Activated CD8-positive, alpha-beta T cell treated with anti-CD3 and anti-CD28 coated beads, Interleukin-2, amount 10 ng/mL, durations not matched to agents 7 days and 5 days (primary cell): ENCODE data around the gene IFIT5. TPM values are rescaled to one million over a fixed set of nuclear protein-coding genes. Genes with fewer than 3 reads are reported as not detected.
"Not testable (repeated sequence)": the region's sequence is repeated elsewhere in the genome, so short reads cannot be mapped to it uniquely, and the experiment has no call there.

ENCODE experiments used
- ATAC-seq: fragments of 150-1000 bp; cut with Tn5 transposase; one replicate; pipeline ENCODE4 v1.10.0; 2021; ENCODE audit warnings: moderate library complexity
- CTCF ChIA-PET: fragments of 350-600 bp; sonication (Branson Sonifier 250); formaldehyde crosslinking; loops from one replicate; lab custom pipeline; 2021; ENCODE audit warnings: antibody characterized with exemption; lab: Charles Lee
- POLR2A ChIA-PET: fragments of 350-600 bp; sonication (Branson Sonifier 250); formaldehyde crosslinking; loops from one replicate; lab custom pipeline; 2021; ENCODE audit warnings: antibody characterized with exemption; lab: Charles Lee
- DNase-seq: peaks from one replicate; pipeline ENCODE4 v3.0.0-alpha.2; 2020
- H3K27ac Mint-ChIP-seq: one replicate; pipeline ENCODE4 v1.8.0; 2021; ENCODE audit warnings: mild to moderate bottlenecking, mixed read lengths
- H3K27me3 Mint-ChIP-seq: one replicate; pipeline ENCODE4 v1.8.0; 2021; ENCODE audit warnings: low read depth, mixed read lengths
- H3K36me3 Mint-ChIP-seq: one replicate; pipeline ENCODE4 v1.8.0; 2021; ENCODE audit warnings: low read depth, mixed read lengths
- H3K4me1 Mint-ChIP-seq: one replicate; pipeline ENCODE4 v1.8.0; 2021; ENCODE audit warnings: low read depth, mixed read lengths
- H3K4me3 Mint-ChIP-seq: one replicate; pipeline ENCODE4 v1.8.0; 2021; ENCODE audit warnings: mild to moderate bottlenecking, mixed read lengths
- H3K9me3 Mint-ChIP-seq: one replicate; pipeline ENCODE4 v1.8.0; 2022; ENCODE audit warnings: mixed read lengths; ENCODE audit not compliant: insufficient read depth
- total RNA-seq, 2 experiments: library from RNA; stranded (reverse); gene quantifications; one replicate each; pipeline ENCODE4 v1.2.3, GENCODE V29; 2021

The IFIT5 gene
- total RNA-seq, 2 experiments from 2014 or later, result 22.5 to 22.7 TPM

- H3K4me3 Mint-ChIP-seq, result no peak overlapping the region
- H3K4me1 Mint-ChIP-seq, result no peaks in the 10 kb centered on the region
- no peak for DNase-seq
- ATAC-seq, result no peak
- no peak overlapping the region for H3K27ac Mint-ChIP-seq
- H3K9me3 Mint-ChIP-seq, result no peaks in the 10 kb centered on the region
- ChIA-PET CTCF (interaction anchor here (0.7 to 1.3 kb wide), 3 partner anchors 10 to 13 kb away, joined by 3 to 11 read pairs (median 4); partner anchors contain the start of gene IFIT1), POLR2A (no interaction called here)
- H3K36me3 Mint-ChIP-seq, result no peaks in the 10 kb centered on the region
- H3K27me3 Mint-ChIP-seq, result peaks cover 8% of the 10 kb centered on the region
These were observed 35.3 kb upstream of the IFIT5 start for GRCh38 chr10:89379103-89379502.

GRCh38 chr10:89382757-89383156 lies 31.6 kb upstream of the IFIT5 start:
- peaks cover 9% of the 10 kb centered on the region for H3K27me3 Mint-ChIP-seq
- ATAC-seq (no peak), DNase-seq (no peak)
- H3K4me1 Mint-ChIP-seq, result no peaks in the 10 kb centered on the region
- ChIA-PET CTCF (interaction anchor here (1.6 to 2.0 kb wide), 2 partner anchors 9 to 14 kb away, joined by 5 to 13 read pairs; partner anchors contain the start of gene IFIT1), POLR2A (no interaction called here)
- H3K4me3 Mint-ChIP-seq, result no peak overlapping the region
- H3K27ac Mint-ChIP-seq, result no peak overlapping the region
- H3K9me3 Mint-ChIP-seq, result no peaks in the 10 kb centered on the region
- H3K36me3 Mint-ChIP-seq, result no peaks in the 10 kb centered on the region

GRCh38 chr10:89384474-89385340 lies 29.7 kb upstream of the IFIT5 start:
- Mint-ChIP-seq H3K4me1 (no peaks in the 10 kb centered on the region), H3K27me3 (peaks cover 9% of the 10 kb centered on the region), H3K4me3 (no peak overlapping the region), H3K27ac (no peak overlapping the region), H3K36me3 (no peaks in the 10 kb centered on the region), H3K9me3 (no peaks in the 10 kb centered on the region)
- CTCF ChIA-PET, result interaction anchor here (1.6 to 2.0 kb wide), 2 partner anchors 7 to 16 kb away, joined by 5 to 13 read pairs; partner anchors contain the start of gene IFIT1
- DNase-seq, result no peak
- no peak for ATAC-seq
- POLR2A ChIA-PET, result no interaction called here

DNA sequence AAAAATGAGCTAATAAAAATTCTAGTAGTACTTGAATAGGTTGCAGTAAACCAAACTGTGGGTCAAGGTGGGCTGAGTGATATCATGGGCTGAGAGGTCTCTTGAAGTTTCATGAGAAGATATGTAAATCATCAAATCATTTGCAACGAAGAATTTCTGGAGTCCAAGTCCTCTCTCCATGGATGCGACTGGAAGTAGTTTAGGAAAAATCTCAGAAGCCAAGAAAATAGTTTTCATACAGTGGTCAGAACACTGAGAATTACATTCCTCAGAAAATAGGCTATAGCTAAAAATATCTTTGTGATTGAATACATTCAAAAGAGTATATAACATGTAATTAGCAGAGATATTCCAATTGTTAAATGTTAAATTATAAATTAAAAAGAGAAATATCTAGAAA lies 25.6 kb upstream of the IFIT5 start:
- H3K27ac Mint-ChIP-seq, result no peak overlapping the region
- no peak for ATAC-seq

DNA sequence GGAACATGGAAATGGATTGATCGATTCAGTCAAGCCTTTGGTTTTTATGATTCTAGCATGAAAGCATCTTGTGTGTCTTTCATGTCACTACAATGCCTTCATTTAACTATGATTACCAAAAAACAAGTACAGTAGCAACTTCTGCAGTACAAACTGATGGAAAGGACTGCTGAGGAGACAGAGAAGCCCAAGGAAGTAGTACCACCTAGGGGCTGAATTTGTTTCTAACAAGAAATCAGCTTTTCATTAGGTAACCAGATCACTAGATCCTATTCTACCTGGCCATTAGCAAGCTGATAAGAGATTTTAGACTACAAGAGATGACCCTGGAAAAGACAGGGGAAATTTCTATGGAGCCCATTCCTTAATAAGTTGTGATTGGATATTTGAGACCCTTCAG lies 25.1 kb upstream of the IFIT5 start:
- peaks cover 13% of the 10 kb centered on the region for H3K4me1 Mint-ChIP-seq
- peaks cover 3% of the 10 kb centered on the region for H3K27me3 Mint-ChIP-seq
- ChIA-PET CTCF (interaction anchor here (0.7 to 4.5 kb wide), 6 partner anchors 11 to 172 kb away, joined by 3 to 26 read pairs (median 4); partner anchors contain the start of gene LIPA), POLR2A (interaction anchor here (0.9 kb wide), 1 partner anchor 29 kb away, joined by 3 read pairs; no protein-coding TSS in a partner anchor)
- ATAC-seq (no peak), DNase-seq (no peak)
- H3K27ac Mint-ChIP-seq, result no peak overlapping the region
- peaks cover 6% of the 10 kb centered on the region for H3K36me3 Mint-ChIP-seq
- H3K9me3 Mint-ChIP-seq, result no peaks in the 10 kb centered on the region
- no peak overlapping the region for H3K4me3 Mint-ChIP-seq

More for the DNA sequence above, 25.6 kb upstream of the IFIT5 start:
- H3K4me3 Mint-ChIP-seq, result no peak overlapping the region
- peaks cover 6% of the 10 kb centered on the region for H3K27me3 Mint-ChIP-seq
- ChIA-PET POLR2A (interaction anchor here (0.9 kb wide), 1 partner anchor 29 kb away, joined by 3 read pairs; no protein-coding TSS in a partner anchor), CTCF (interaction anchor here (0.6 to 4.5 kb wide), 8 partner anchors 9 to 171 kb away, joined by 3 to 26 read pairs (median 4); partner anchors contain the start of gene LIPA)
- no peaks in the 10 kb centered on the region for H3K9me3 Mint-ChIP-seq
- no peak for DNase-seq
- peaks cover 9% of the 10 kb centered on the region for H3K4me1 Mint-ChIP-seq
- peaks cover 6% of the 10 kb centered on the region for H3K36me3 Mint-ChIP-seq

DNA sequence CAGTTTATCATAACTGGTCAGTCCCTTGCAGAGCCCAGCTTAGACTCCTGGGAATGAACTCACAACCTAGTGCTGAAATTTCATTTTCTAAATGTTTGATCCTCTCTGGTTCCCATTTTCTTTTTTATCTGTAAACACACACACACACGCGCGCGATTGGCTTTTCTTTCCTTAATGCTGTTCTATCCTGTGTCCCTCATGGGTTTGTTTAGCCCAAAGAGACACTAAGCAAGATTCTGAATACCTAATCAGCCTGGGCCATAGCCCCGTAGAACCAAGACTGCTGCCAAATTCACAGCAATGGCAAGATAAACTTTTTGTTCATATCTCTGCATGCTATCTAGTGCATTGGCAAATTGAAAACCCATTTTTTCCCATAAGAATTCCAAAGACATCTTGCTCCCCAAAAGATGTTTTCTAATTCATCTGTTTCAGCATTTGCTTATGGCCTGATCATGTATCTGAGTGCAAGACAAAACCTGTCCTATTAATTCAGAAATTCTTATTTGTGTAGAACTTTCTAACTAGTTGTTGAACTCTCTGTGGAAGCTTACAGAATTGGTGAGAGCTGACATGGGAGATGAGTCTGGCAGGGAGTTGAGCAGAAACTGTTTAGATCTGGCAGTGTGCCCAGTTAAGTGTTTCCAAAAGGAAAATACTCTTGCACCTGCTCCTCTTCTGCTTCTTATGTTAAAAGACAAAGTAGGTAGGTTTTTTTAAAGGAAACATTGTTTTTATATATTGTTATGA lies 23.7 kb upstream of the IFIT5 start:
- Mint-ChIP-seq H3K27ac (peak overlapping the region; percentile 9), H3K4me3 (no peak overlapping the region), H3K36me3 (peaks cover 14% of the 10 kb centered on the region), H3K4me1 (peaks cover 24% of the 10 kb centered on the region), H3K27me3 (no peaks in the 10 kb centered on the region), H3K9me3 (no peaks in the 10 kb centered on the region)
- ChIA-PET CTCF (interaction anchor here (2.8 to 4.5 kb wide), 3 partner anchors 22 to 28 kb away, joined by 16 to 26 read pairs (median 17); partner anchors contain the start of gene IFIT5), POLR2A (interaction anchor here (0.7 to 4.3 kb wide), 5 partner anchors 10 to 309 kb away, joined by 3 to 78 read pairs (median 17); partner anchors contain the start of genes IFIT3 and IFIT5)
- DNase-seq, result no peak
- ATAC-seq, result no peak

DNA sequence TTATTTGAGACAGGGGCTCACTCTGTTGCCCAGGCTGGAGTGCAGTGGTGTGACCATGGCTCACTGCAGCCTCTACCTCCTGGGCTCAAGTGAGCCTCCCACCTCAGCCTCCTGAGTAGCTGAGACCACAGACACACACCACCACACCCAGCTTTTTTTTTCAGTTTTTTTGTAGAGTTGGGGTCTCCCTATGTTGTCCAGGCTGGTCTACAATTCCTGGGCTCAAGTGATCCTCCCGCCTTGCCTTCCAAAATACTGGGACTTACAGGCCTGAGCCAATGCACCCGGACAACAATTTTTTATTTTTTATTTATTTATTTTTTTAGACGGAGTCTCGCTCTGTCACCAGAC lies 23.2 kb upstream of the IFIT5 start:
- CTCF ChIA-PET, result interaction anchor here (1.4 to 3.3 kb wide), 3 partner anchors 23 to 96 kb away, joined by 4 to 17 read pairs (median 16); partner anchors contain the start of gene IFIT5
- not testable (repeated sequence) for ATAC-seq

DNA sequence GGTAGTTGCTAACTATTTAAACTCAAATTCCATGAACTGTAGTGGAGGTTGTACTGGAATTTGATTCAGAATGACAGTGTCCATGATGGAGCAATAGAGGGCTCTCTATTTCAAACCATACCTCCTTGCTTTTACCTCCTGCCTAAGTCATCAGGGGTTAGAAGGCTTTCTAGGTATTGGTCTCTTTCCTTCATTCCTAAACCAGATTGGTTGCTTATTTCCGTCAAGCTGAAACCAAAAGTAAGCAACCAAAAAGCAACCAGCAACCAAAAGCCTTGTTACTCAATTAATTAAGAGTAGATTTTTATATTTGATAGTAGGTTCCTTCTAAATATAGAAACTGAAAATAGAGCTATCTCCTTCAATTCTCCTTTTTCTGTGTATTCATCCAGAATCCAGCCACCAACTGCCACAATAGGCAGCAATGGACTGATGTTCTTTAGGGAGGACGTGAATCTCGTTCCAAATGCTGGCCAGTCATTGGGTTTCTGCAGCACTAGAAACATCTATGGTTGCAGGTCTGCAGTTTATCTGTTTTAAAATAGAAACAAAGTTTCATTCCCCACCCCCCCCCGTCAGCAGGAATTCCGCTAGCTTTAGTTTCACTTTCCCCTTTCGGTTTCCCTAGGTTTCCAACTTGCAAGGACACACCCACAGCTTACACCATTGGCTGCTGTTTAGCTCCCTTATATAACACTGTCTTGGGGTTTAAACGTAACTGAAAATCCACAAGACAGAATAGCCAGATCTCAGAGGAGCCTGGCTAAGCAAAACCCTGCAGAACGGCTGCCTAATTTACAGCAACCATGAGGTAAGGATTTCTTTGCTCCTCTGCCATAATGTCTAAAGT lies 22.2 kb upstream of the IFIT5 start, which contains the start of gene IFIT1:
IFIT1 (plus strand) TSS at position 717 of the 850 bp plus-strand sequence; CDS start at position 807, 90 bp downstream.
- POLR2A ChIA-PET, result interaction anchor here (0.6 to 4.3 kb wide), 12 partner anchors 9 to 1272 kb away, joined by 3 to 78 read pairs (median 5); partner anchors contain the start of genes IFIT2, IFIT3 and IFIT5
- CTCF ChIA-PET, result interaction anchor here (0.8 to 3.3 kb wide), 15 partner anchors 8 to 140 kb away, joined by 3 to 17 read pairs (median 5); partner anchors contain the start of genes IFIT2, IFIT3, IFIT5 and LIPA
- Mint-ChIP-seq H3K27ac (peak within 1 kb of the TSS; percentile 94), H3K9me3 (no peaks in the 10 kb centered on the region), H3K4me3 (peak within 1 kb of the TSS; percentile 91), H3K27me3 (no peaks in the 10 kb centered on the region), H3K36me3 (peaks cover 26% of the 10 kb centered on the region), H3K4me1 (peaks cover 33% of the 10 kb centered on the region)
- peak; percentile 92 for ATAC-seq
- DNase-seq, result peak; percentile 76

More for the DNA sequence above, 23.2 kb upstream of the IFIT5 start:
- H3K9me3 Mint-ChIP-seq, H3K4me3 Mint-ChIP-seq, DNase-seq, H3K27ac Mint-ChIP-seq, H3K27me3 Mint-ChIP-seq: not testable (repeated sequence)
- H3K4me1 Mint-ChIP-seq, result peaks cover 28% of the 10 kb centered on the region
- POLR2A ChIA-PET, result interaction anchor here (0.7 to 4.3 kb wide), 5 partner anchors 10 to 309 kb away, joined by 3 to 78 read pairs (median 17); partner anchors contain the start of genes IFIT3 and IFIT5
- peaks cover 19% of the 10 kb centered on the region for H3K36me3 Mint-ChIP-seq

DNA sequence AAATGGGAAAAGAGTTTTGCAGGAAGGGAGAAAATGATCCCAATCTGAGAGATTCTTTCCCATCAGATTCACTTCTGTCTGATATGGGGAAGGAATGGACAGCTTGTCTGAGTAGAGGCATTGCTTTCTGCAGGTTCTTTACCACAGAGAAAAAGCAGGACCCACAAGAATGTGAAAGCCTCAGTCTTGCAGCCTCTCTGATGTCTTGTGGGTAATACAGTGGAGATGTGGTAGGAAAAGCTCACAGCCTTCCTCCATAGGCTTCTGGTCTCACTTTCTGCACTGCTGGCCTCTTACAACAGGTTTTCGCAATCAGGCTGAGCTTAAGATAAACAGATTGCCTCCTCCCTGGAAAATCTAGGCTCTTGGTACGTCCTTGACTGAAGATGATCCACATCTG lies 21.4 kb upstream of the IFIT5 start:
- peak overlapping the region; percentile 91 for H3K4me3 Mint-ChIP-seq
- ChIA-PET CTCF (interaction anchor here (1.0 to 3.3 kb wide), 10 partner anchors 8 to 141 kb away, joined by 4 to 17 read pairs (median 7); partner anchors contain the start of genes IFIT2, IFIT5 and LIPA), POLR2A (interaction anchor here (0.6 to 4.3 kb wide), 11 partner anchors 9 to 1271 kb away, joined by 3 to 78 read pairs (median 6); partner anchors contain the start of genes IFIT2, IFIT3 and IFIT5)
- H3K27ac Mint-ChIP-seq, result peak overlapping the region; percentile 94
- no peaks in the 10 kb centered on the region for H3K9me3 Mint-ChIP-seq
- no peaks in the 10 kb centered on the region for H3K27me3 Mint-ChIP-seq
- H3K36me3 Mint-ChIP-seq, result peaks cover 27% of the 10 kb centered on the region
- DNase-seq (peak; percentile 40), ATAC-seq (peak; percentile 68)
- peaks cover 35% of the 10 kb centered on the region for H3K4me1 Mint-ChIP-seq

DNA sequence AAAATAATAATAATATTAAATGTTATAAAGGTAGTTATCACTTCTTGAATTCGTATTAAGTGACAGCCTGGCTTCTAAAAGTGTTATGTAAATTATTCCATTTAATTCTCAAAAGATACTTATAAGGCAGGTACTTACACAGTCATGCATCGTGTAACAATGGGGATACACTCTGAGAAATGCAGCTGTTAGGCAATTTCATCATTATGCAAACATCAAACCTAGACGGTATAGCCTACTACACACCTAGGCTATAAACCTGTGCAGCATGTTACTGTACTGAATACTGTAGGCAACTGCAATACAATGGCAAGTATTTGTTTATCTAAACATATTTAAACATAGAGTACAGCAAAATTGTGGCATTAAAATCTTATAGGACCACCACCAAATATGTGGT lies 20.5 kb upstream of the IFIT5 start:
- Mint-ChIP-seq H3K4me1 (peaks cover 45% of the 10 kb centered on the region), H3K36me3 (peaks cover 36% of the 10 kb centered on the region), H3K27ac (peak overlapping the region; percentile 25), H3K9me3 (no peaks in the 10 kb centered on the region), H3K4me3 (peak overlapping the region; percentile 91), H3K27me3 (no peaks in the 10 kb centered on the region)
- ChIA-PET CTCF (interaction anchor here (0.7 to 3.3 kb wide), 3 partner anchors 10 to 20 kb away, joined by 3 to 17 read pairs (median 4); partner anchors contain the start of gene IFIT5), POLR2A (interaction anchor here (2.9 to 4.3 kb wide), 4 partner anchors 20 to 91 kb away, joined by 17 to 78 read pairs (median 23); partner anchors contain the start of genes IFIT2, IFIT3 and IFIT5)
- ATAC-seq (no peak), DNase-seq (no peak)
